Breast epithelium (tissue), 3 donors: Measurements from ENCODE around the gene ZMIZ1.

Experiments used
- POLR2AphosphoS5 ChIP-seq, 3 donors: sonication (generic); formaldehyde crosslinking; IDR thresholded peaks; one replicate each; pipeline ENCODE4 v1.6.1; 2017; ENCODE audit warnings: antibody characterized with exemption in 3 of 3
- TF ChIP-seq, protein P1 (sequence below), 3 donors: fragments of 450-650 bp; IDR thresholded peaks; one replicate each; pipeline ENCODE4 v1.5.1; 2016 to 2017; ENCODE audit warnings: antibody characterized with exemption in 3 of 3, mild to moderate bottlenecking in 3 of 3, moderate library complexity in 3 of 3

- TF ChIP-seq, protein P1, sequence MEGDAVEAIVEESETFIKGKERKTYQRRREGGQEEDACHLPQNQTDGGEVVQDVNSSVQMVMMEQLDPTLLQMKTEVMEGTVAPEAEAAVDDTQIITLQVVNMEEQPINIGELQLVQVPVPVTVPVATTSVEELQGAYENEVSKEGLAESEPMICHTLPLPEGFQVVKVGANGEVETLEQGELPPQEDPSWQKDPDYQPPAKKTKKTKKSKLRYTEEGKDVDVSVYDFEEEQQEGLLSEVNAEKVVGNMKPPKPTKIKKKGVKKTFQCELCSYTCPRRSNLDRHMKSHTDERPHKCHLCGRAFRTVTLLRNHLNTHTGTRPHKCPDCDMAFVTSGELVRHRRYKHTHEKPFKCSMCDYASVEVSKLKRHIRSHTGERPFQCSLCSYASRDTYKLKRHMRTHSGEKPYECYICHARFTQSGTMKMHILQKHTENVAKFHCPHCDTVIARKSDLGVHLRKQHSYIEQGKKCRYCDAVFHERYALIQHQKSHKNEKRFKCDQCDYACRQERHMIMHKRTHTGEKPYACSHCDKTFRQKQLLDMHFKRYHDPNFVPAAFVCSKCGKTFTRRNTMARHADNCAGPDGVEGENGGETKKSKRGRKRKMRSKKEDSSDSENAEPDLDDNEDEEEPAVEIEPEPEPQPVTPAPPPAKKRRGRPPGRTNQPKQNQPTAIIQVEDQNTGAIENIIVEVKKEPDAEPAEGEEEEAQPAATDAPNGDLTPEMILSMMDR (IDR thresholded peaks at IDR 0.05): no peak
- TF ChIP-seq POLR2AphosphoS5 (IDR thresholded peaks at IDR 0.05): no peak
These were observed 153.4 kb downstream of the ZMIZ1 start for GRCh38 chr10:79222186-79222585.
